ENCODE measurements around the gene AMH.

DNA sequence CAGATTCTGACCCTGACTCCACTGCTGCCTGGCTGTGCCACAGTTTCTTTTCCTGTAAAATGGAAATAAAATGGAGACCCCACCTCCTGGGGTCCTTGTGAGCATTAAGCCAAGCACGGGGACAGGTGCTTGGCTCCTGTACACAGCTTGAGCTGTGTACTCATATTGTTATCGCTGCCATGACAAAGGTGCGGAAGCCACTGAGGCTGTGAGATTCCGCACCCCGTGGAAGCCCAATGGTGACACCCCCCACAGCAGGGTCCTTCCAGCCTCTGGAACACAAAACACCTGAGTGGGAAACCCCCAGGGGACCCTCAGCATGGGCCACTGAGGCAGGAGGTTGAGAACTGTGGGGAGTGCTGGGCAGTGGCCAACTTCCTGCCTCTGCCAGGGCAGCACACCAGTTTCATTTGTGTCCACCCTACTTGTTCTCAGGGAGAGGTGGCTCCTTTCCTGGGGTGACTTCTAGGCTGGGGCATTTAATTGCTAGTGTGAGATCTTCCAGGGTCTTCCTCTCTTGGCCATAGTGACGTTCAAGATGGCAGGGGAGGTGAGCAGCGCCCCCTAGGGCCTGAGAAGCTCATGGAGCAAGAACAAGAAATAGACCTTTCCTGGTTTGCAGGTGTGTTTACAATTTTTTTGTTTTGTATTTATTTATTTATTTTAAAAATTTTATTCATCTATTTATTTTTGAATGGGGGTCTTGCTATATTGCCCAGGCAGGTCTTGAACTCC lies 12.5 kb downstream of the AMH start:
- TF ChIP-seq, protein P1, sequence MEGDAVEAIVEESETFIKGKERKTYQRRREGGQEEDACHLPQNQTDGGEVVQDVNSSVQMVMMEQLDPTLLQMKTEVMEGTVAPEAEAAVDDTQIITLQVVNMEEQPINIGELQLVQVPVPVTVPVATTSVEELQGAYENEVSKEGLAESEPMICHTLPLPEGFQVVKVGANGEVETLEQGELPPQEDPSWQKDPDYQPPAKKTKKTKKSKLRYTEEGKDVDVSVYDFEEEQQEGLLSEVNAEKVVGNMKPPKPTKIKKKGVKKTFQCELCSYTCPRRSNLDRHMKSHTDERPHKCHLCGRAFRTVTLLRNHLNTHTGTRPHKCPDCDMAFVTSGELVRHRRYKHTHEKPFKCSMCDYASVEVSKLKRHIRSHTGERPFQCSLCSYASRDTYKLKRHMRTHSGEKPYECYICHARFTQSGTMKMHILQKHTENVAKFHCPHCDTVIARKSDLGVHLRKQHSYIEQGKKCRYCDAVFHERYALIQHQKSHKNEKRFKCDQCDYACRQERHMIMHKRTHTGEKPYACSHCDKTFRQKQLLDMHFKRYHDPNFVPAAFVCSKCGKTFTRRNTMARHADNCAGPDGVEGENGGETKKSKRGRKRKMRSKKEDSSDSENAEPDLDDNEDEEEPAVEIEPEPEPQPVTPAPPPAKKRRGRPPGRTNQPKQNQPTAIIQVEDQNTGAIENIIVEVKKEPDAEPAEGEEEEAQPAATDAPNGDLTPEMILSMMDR (conservative IDR thresholded peaks at IDR 0.05; ENCODE audit: low read length) = peak; percentile 70
- TF ChIP-seq EZH2phosphoT487 (IDR thresholded peaks at IDR 0.05; ENCODE audit: borderline replicate concordance) = no peak

All from Loucy (cell line).